IMR-90 (cell line): ENCODE data around the gene UBE2J1. TPM values are rescaled to one million over a fixed set of nuclear protein-coding genes. Genes with fewer than 3 reads are reported as not detected.

Experiments
- ATAC-seq: fragments of 200-7000 bp; cut with Tn5 transposase; 2 replicates; pipeline ENCODE4 v1.9.1; 2020; ENCODE audit warnings: low read depth, mild to moderate bottlenecking, moderate library complexity
- BruUV-seq: library from RNA; stranded (reverse); fragments of 400-500 nt; replicated peaks from 2 replicates; lab custom pipeline; 2021; lab: Mats Ljungman, UMichigan
- CTCF ChIA-PET: fragments of 300-600 bp; formaldehyde crosslinking; extraction: SDS; loops from one replicate; lab custom pipeline; 2021; ENCODE audit warnings: antibody characterized with exemption; lab: Yijun Ruan, JAX
- POLR2A ChIA-PET: fragments of 300-600 bp; sonication (Branson Sonifier 250); formaldehyde crosslinking; loops from one replicate; lab custom pipeline; 2022; ENCODE audit warnings: antibody characterized with exemption; ENCODE audit not compliant: unreplicated experiment; lab: Charles Lee
- DNase-seq: peaks from one replicate; pipeline ENCODE4 v3.0.0; 2013
- H2AFZ ChIP-seq: replicated peaks from 2 replicates; pipeline ENCODE3; 2013; ENCODE audit warnings: low read length, mild to moderate bottlenecking; ENCODE audit not compliant: poor library complexity
- H2AK5ac ChIP-seq: 2 replicates; pipeline ENCODE4 v1.6.1; 2013; ENCODE audit warnings: low read depth, low read length, inconsistent platforms
- H2AK9ac ChIP-seq: replicated peaks from 2 replicates; pipeline ENCODE3; 2013; ENCODE audit warnings: mild to moderate bottlenecking, low read depth, low read length, moderate library complexity; ENCODE audit not compliant: poor library complexity
- H2BK120ac ChIP-seq: 2 replicates; pipeline ENCODE4 v1.6.1; 2013; ENCODE audit warnings: low read depth, low read length, inconsistent platforms
- H2BK15ac ChIP-seq: 3 replicates; pipeline ENCODE4 v1.6.1; 2013; ENCODE audit warnings: low read depth, low read length, inconsistent platforms
- H2BK20ac ChIP-seq: 2 replicates; pipeline ENCODE4 v1.6.1; 2013; ENCODE audit warnings: low read depth, mild to moderate bottlenecking, inconsistent platforms, low read length, moderate library complexity
- H2BK5ac ChIP-seq: 2 replicates; pipeline ENCODE4 v1.6.1; 2013; ENCODE audit warnings: mild to moderate bottlenecking, low read depth, low read length, inconsistent platforms; ENCODE audit not compliant: poor library complexity, severe bottlenecking
- H3K14ac ChIP-seq: replicated peaks from 2 replicates; pipeline ENCODE4 v1.6.1; 2013; ENCODE audit warnings: low read depth, low read length, inconsistent platforms
- H3K18ac ChIP-seq: 2 replicates; pipeline ENCODE4 v1.6.1; 2013; ENCODE audit warnings: low read depth, low read length, control low read depth
- H3K23ac ChIP-seq: 2 replicates; pipeline ENCODE4 v1.6.1; 2013; ENCODE audit warnings: low read depth, low read length, inconsistent platforms
- H3K27ac ChIP-seq: 2 replicates; pipeline ENCODE4 v1.5.1; 2013; ENCODE audit warnings: mild to moderate bottlenecking, control low read depth, low read length; ENCODE audit not compliant: insufficient read depth
- H3K27me3 ChIP-seq: 2 replicates; pipeline ENCODE4 v1.6.1; 2013; ENCODE audit warnings: low read length; ENCODE audit not compliant: control insufficient read depth, insufficient read depth
- H3K36me3 ChIP-seq: 2 replicates; pipeline ENCODE4 v1.6.1; 2013; ENCODE audit warnings: low read length, mixed read lengths; ENCODE audit not compliant: control insufficient read depth, insufficient read depth
- H3K4ac ChIP-seq: 2 replicates; pipeline ENCODE4 v1.6.1; 2013; ENCODE audit warnings: low read depth, low read length, inconsistent platforms
- H3K4me1 ChIP-seq: 2 replicates; pipeline ENCODE4 v1.6.1; 2013; ENCODE audit warnings: low read length, mixed read lengths; ENCODE audit not compliant: control insufficient read depth, insufficient read depth
- H3K4me2 ChIP-seq: 2 replicates; pipeline ENCODE4 v1.6.1; 2013; ENCODE audit warnings: low read depth, mild to moderate bottlenecking, control low read depth, low read length, moderate library complexity
- H3K4me3 ChIP-seq: 2 replicates; pipeline ENCODE4 v1.5.1; 2013; ENCODE audit warnings: low read depth, mild to moderate bottlenecking, control low read depth, low read length, moderate library complexity; ENCODE audit not compliant: insufficient read depth
- H3K56ac ChIP-seq: 2 replicates; pipeline ENCODE4 v1.6.1; 2013; ENCODE audit warnings: low read length, inconsistent platforms; ENCODE audit not compliant: insufficient read depth; ENCODE audit errors: extremely low read depth
- H3K79me1 ChIP-seq, 2 experiments: 2 replicates each; pipeline ENCODE4 v1.6.1; 2013; ENCODE audit warnings: low read length in 2 of 2, inconsistent platforms in 1 of 2, low read depth in 1 of 2
- H3K9ac ChIP-seq: 2 replicates; pipeline ENCODE4 v1.6.1; 2013; ENCODE audit warnings: low read depth, low read length, control low read depth
- H3K9me1 ChIP-seq: 2 replicates; pipeline ENCODE4 v1.6.1; 2013; ENCODE audit warnings: low read length, inconsistent platforms; ENCODE audit not compliant: insufficient read depth
- H3K9me3 ChIP-seq: 2 replicates; pipeline ENCODE4 v1.6.1; 2013; ENCODE audit warnings: low read length; ENCODE audit not compliant: control insufficient read depth, insufficient read depth
- H4K20me1 ChIP-seq: 2 replicates; pipeline ENCODE4 v1.6.1; 2013; ENCODE audit warnings: low read length, inconsistent platforms; ENCODE audit not compliant: insufficient read depth
- H4K5ac ChIP-seq: 2 replicates; pipeline ENCODE4 v1.6.1; 2013; ENCODE audit warnings: mild to moderate bottlenecking, low read depth, low read length, control low read depth
- H4K8ac ChIP-seq, 2 experiments: 2 replicates each; pipeline ENCODE4 v1.6.1; 2013; ENCODE audit warnings: low read depth in 2 of 2, low read length in 2 of 2, control low read depth in 1 of 2, inconsistent platforms in 1 of 2
- H4K91ac ChIP-seq: 2 replicates; pipeline ENCODE4 v1.6.1; 2013; ENCODE audit warnings: low read depth, low read length, inconsistent platforms; ENCODE audit not compliant: insufficient read depth
- BHLHE40 ChIP-seq: fragments of 150-350 bp; IDR thresholded peaks from 2 replicates; pipeline ENCODE4 v1.6.1; 2016; ENCODE audit warnings: mild to moderate bottlenecking, low read depth, low read length
- CEBPB ChIP-seq: IDR thresholded peaks from 2 replicates; pipeline ENCODE4 v1.6.1; 2012; ENCODE audit warnings: low read depth, low read length, improper control_type of control experiment
- CHD1 ChIP-seq: IDR thresholded peaks from 2 replicates; pipeline ENCODE4 v1.6.1; 2012; ENCODE audit warnings: low read depth, low read length, improper control_type of control experiment
- ELK1 ChIP-seq: fragments of 150-350 bp; IDR thresholded peaks from 2 replicates; pipeline ENCODE4 v1.6.1; 2016; ENCODE audit warnings: low read depth, mild to moderate bottlenecking, low read length, moderate library complexity, borderline replicate concordance
- FOS ChIP-seq: fragments of 150-350 bp; IDR thresholded peaks from 2 replicates; pipeline ENCODE4 v1.6.1; 2016; ENCODE audit warnings: low read depth, low read length
- MAFK ChIP-seq: IDR thresholded peaks from 2 replicates; pipeline ENCODE4 v1.6.1; 2012; ENCODE audit warnings: low read depth, low read length, improper control_type of control experiment
- MAZ ChIP-seq: IDR thresholded peaks from 2 replicates; pipeline ENCODE4 v1.6.1; 2012; ENCODE audit warnings: low read depth, mild to moderate bottlenecking, low read length, improper control_type of control experiment, moderate library complexity, borderline replicate concordance
- MXI1 ChIP-seq: IDR thresholded peaks from 2 replicates; pipeline ENCODE4 v1.6.1; 2012; ENCODE audit warnings: low read depth, mild to moderate bottlenecking, low read length, moderate library complexity, borderline replicate concordance
- NFE2L2 ChIP-seq: fragments of 150-350 bp; IDR thresholded peaks from 2 replicates; pipeline ENCODE4 v1.6.1; 2016; ENCODE audit warnings: low read depth, mild to moderate bottlenecking, low read length
- POLR2A ChIP-seq: IDR thresholded peaks from 2 replicates; pipeline ENCODE4 v1.6.1; 2012; ENCODE audit warnings: mild to moderate bottlenecking, low read depth, low read length
- RAD21 ChIP-seq: IDR thresholded peaks from 2 replicates; pipeline ENCODE4 v1.6.1; 2012; ENCODE audit warnings: low read length, improper control_type of control experiment
- RCOR1 ChIP-seq: IDR thresholded peaks from 2 replicates; pipeline ENCODE4 v1.6.1; 2012; ENCODE audit warnings: mild to moderate bottlenecking, low read length, improper control_type of control experiment; ENCODE audit not compliant: insufficient replicate concordance
- RFX5 ChIP-seq: IDR thresholded peaks from 2 replicates; pipeline ENCODE4 v1.8.0; 2012; ENCODE audit warnings: low read depth, mild to moderate bottlenecking, low read length, moderate library complexity
- SMC3 ChIP-seq: fragments of 150-350 bp; IDR thresholded peaks from 2 replicates; pipeline ENCODE4 v1.6.1; 2016; ENCODE audit warnings: low read depth, mild to moderate bottlenecking, antibody characterized with exemption, low read length, moderate library complexity
- USF2 ChIP-seq: fragments of 150-350 bp; IDR thresholded peaks from 2 replicates; pipeline ENCODE4 v1.6.1; 2017; ENCODE audit warnings: mild to moderate bottlenecking, antibody characterized with exemption, low read length, low read depth
- WGBS, 2 experiments: methylation state at CpG; one replicate each; pipeline versions ENCODE4 v1.1.5 to v1.1.7; 2013; ENCODE audit warnings: missing lambda C conversion rate in 2 of 2; ENCODE audit not compliant: insufficient read length in 1 of 2; ENCODE audit errors: extremely low coverage in 2 of 2; 5-methylcytosine and 5-hydroxymethylcytosine counted together
- dilution Hi-C: fragments of 300-500 bp; cut with HindIII; formaldehyde crosslinking; loops from one replicate; pipeline ENCODE4 v1.14.3; 2018; ENCODE audit warnings: low sequenced_read_pairs; ENCODE audit not compliant: unreplicated experiment
- in situ Hi-C: fragments of 300-500 bp; cut with MboI; formaldehyde crosslinking; loops from 3 replicates; pipeline ENCODE4 v1.14.3; 2019; ENCODE audit warnings: low sequenced_read_pairs, inconsistent platforms, mixed read lengths
- intact Hi-C: fragments of 100-400 bp; cut with micrococcal nuclease; formaldehyde crosslinking; loops from 2 replicates; pipeline ENCODE4 v1.10.0; 2022
- polyA plus RNA-seq, 3 experiments: library from polyadenylated mRNA; depleted of rRNA; stranded (reverse); fragments of >200 nt; gene quantifications; 2 replicates each; pipeline ENCODE4 v1.2.3, GENCODE V29; 2012; ENCODE audit warnings: low replicate concordance in 1 of 3
- total RNA-seq: library from RNA; depleted of rRNA; stranded (reverse); fragments of >200 nt; gene quantifications from 2 replicates; pipeline ENCODE4 v1.2.3, GENCODE V29; 2012
- TF ChIP-seq, protein P1 (sequence below): conservative IDR thresholded peaks from 2 replicates; pipeline ENCODE4 v1.5.1; 2012; ENCODE audit warnings: mild to moderate bottlenecking, low read depth, low read length, improper control_type of control experiment

UBE2J1 gene
- total and polyA plus RNA-seq, 2 of the 4 experiments (the other 2 are of a cell fraction), result 20.9 to 35.3 TPM

GRCh38 chr6:89375427-89376267 lies 23.1 kb upstream of the UBE2J1 start:
- no peak overlapping the region for H2AK9ac ChIP-seq
- no peak overlapping the region for H3K18ac ChIP-seq
- H3K9ac ChIP-seq, result no peak overlapping the region
- no TSS peak for BruUV-seq
- H3K4me3 ChIP-seq, result no peak overlapping the region
- H2BK15ac ChIP-seq, result no peak overlapping the region
- H3K27me3 ChIP-seq, result peaks cover 4% of the 10 kb centered on the region
- intact Hi-C loops, result no loop called here
- no peak overlapping the region for H3K56ac ChIP-seq
- no peak overlapping the region for H4K5ac ChIP-seq
- no peaks in the 10 kb centered on the region for H3K79me1 ChIP-seq
- ATAC-seq, result no peak
- no peaks in the 10 kb centered on the region for H3K4me1 ChIP-seq
- no peak overlapping the region for H2AFZ ChIP-seq
- CTCF ChIA-PET, result no interaction called here
- no peak overlapping the region for H2AK5ac ChIP-seq
- no peak overlapping the region for H3K4ac ChIP-seq
- H4K8ac ChIP-seq, result no peak overlapping the region
- no peak for DNase-seq
- no peak overlapping the region for H2BK5ac ChIP-seq
- TF ChIP-seq MAFK, result no peak
- no peak for TF ChIP-seq SMC3
- TF ChIP-seq RCOR1, result no peak
- TF ChIP-seq RFX5, result no peak
- TF ChIP-seq, protein P1, sequence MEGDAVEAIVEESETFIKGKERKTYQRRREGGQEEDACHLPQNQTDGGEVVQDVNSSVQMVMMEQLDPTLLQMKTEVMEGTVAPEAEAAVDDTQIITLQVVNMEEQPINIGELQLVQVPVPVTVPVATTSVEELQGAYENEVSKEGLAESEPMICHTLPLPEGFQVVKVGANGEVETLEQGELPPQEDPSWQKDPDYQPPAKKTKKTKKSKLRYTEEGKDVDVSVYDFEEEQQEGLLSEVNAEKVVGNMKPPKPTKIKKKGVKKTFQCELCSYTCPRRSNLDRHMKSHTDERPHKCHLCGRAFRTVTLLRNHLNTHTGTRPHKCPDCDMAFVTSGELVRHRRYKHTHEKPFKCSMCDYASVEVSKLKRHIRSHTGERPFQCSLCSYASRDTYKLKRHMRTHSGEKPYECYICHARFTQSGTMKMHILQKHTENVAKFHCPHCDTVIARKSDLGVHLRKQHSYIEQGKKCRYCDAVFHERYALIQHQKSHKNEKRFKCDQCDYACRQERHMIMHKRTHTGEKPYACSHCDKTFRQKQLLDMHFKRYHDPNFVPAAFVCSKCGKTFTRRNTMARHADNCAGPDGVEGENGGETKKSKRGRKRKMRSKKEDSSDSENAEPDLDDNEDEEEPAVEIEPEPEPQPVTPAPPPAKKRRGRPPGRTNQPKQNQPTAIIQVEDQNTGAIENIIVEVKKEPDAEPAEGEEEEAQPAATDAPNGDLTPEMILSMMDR, result no peak
- TF ChIP-seq USF2, result no peak
- TF ChIP-seq MAZ, result no peak
- no peak for TF ChIP-seq RAD21
- TF ChIP-seq MXI1, result no peak
- TF ChIP-seq FOS, result no peak
- TF ChIP-seq NFE2L2, result no peak
- TF ChIP-seq POLR2A, result no peak
- no peak for TF ChIP-seq ELK1
- no peak for TF ChIP-seq BHLHE40
- TF ChIP-seq CHD1, result no peak
- TF ChIP-seq CEBPB, result no peak
- H3K4me2 ChIP-seq, result no peak overlapping the region
- H4K20me1 ChIP-seq, result no peaks in the 10 kb centered on the region
- POLR2A ChIA-PET, result no interaction called here
- dilution Hi-C loops, result no loop called here
- no peaks in the 10 kb centered on the region for H3K9me3 ChIP-seq
- no peak overlapping the region for H2BK20ac ChIP-seq
- H3K14ac ChIP-seq, result no peak overlapping the region
- H3K23ac ChIP-seq, result no peak overlapping the region
- in situ Hi-C loops, result no loop called here
- H3K9me1 ChIP-seq, result no peaks in the 10 kb centered on the region
- no peaks in the 10 kb centered on the region for H3K36me3 ChIP-seq
- no CpG with 5 or more reads among the region's 6 CpGs for WGBS, 2 experiments
- H2BK120ac ChIP-seq, result no peak overlapping the region
- no peak overlapping the region for H3K27ac ChIP-seq
- no peak overlapping the region for H4K91ac ChIP-seq
